ENCODE measurements around the gene OS9. TPM values are rescaled to one million over a fixed set of nuclear protein-coding genes. Genes with fewer than 3 reads are reported as not detected.

OS9 gene
- total and polyA plus RNA-seq, 9 of the 15 experiments (the other 6 are each of a cell fraction or from before 2014, with no cell fraction given), result 4.6 to 105 (median 89.5) TPM

GRCh38 chr12:57758552-57759359, 64.8 kb downstream of the OS9 start:
- no peak overlapping the region for H3K27ac ChIP-seq (ENCODE audit: extremely low read depth, low read depth, low read length)
- H3K27me3 ChIP-seq (ENCODE audit: control insufficient read depth in 2 of 2, insufficient read depth in 2 of 2, low read length in 2 of 2), result no peaks in the 10 kb centered on the region
- intact Hi-C loops (cut with micrococcal nuclease) (loop anchor here (2.0 kb wide), 1 partner anchor 56 kb away; no protein-coding TSS in a partner anchor), in situ Hi-C loops (cut with MboI) (no loop called here)
- peaks cover 15% of the 10 kb centered on the region; the same call in 2 of the 3 replicates for H3K36me3 ChIP-seq (ENCODE audit: control insufficient read depth, insufficient read depth, low read length)
- DNase-seq (ENCODE audit: extremely low read depth in 1 of 4, low spot score in 3 of 4), result no peak
- H3K9ac ChIP-seq (ENCODE audit: insufficient read depth in 1 of 2, low read depth in 2 of 2, low read length in 2 of 2), result peak overlapping the region in 1 of 2 experiments; percentile 21; a peak in 1 of 4 replicates
- 82% methylated on average over 23 of the region's 25 CpGs for WGBS (ENCODE audit: insufficient coverage, low coverage, missing lambda C conversion rate)
- TF ChIP-seq HDAC1 (IDR thresholded peaks at IDR 0.05), result no peak
- no peaks in the 10 kb centered on the region for H3K9me3 ChIP-seq (replicated peaks; ENCODE audit: control insufficient read depth, insufficient read depth, low read depth, low read length)
- no peak for FAIRE-seq
- CTCF ChIA-PET (ENCODE audit: low intra/inter-chr PET ratio), result interaction anchor here (0.5 to 1.4 kb wide), 2 partner anchors 147 to 495 kb away, joined by 3 to 6 read pairs; no protein-coding TSS in a partner anchor
- ATAC-seq, result no peak
- no peaks in the 10 kb centered on the region for H4K20me1 ChIP-seq (replicated peaks; ENCODE audit: control insufficient read depth, insufficient read depth, low read length)
- peaks cover 17 to 28% of the 10 kb centered on the region in 2 experiments for H3K4me1 ChIP-seq (replicated peaks in 1 of 2; ENCODE audit: control insufficient read depth in 2 of 2, insufficient read depth in 2 of 2, low read length in 2 of 2)
- no peaks in the 10 kb centered on the region for H3K9me1 ChIP-seq (ENCODE audit: control insufficient read depth, insufficient read depth, low read length)
- no peak overlapping the region for H3K4me3 ChIP-seq
- POLR2A ChIA-PET, result interaction anchor here (0.6 to 2.3 kb wide), 4 partner anchors 9 to 14 kb away, joined by 3 to 11 read pairs (median 4); partner anchors contain the start of genes EEF1AKMT3, METTL1 and TSPAN31
- no peak overlapping the region for H2AFZ ChIP-seq (ENCODE audit: low read depth, low read length)
- no peak overlapping the region for H3K4me2 ChIP-seq (ENCODE audit: insufficient read depth, low read length)
- BruUV-seq (replicated peaks), result no TSS peak
- H3K79me2 ChIP-seq (ENCODE audit: control insufficient read depth, insufficient read depth, low read length), result peaks cover 11% of the 10 kb centered on the region; the same call in 2 of the 3 replicates

- ChIA-PET POLR2A (interaction anchor here (0.6 to 2.3 kb wide), 5 partner anchors 8 to 22 kb away, joined by 3 to 11 read pairs (median 3); partner anchors contain the start of genes EEF1AKMT3, METTL1 and TSPAN31), CTCF (ENCODE audit: low intra/inter-chr PET ratio) (interaction anchor here (0.5 to 1.4 kb wide), 2 partner anchors 146 to 496 kb away, joined by 3 to 6 read pairs; no protein-coding TSS in a partner anchor)
- FAIRE-seq (peak; percentile 68), ATAC-seq (peak; percentile 37), DNase-seq (ENCODE audit: extremely low read depth in 1 of 4, low spot score in 3 of 4) (peak in 2 of 4 experiments; percentile 37 to 58)
- peaks cover 15% of the 10 kb centered on the region; the same call in 2 of the 3 replicates for H3K36me3 ChIP-seq (ENCODE audit: control insufficient read depth, insufficient read depth, low read length)
- H3K79me2 ChIP-seq (ENCODE audit: control insufficient read depth, insufficient read depth, low read length), result peaks cover 11% of the 10 kb centered on the region; the same call in 2 of the 3 replicates
- no peak for TF ChIP-seq ZNF76 (CRISPR knock-in tag; IDR thresholded peaks at IDR 0.05; ENCODE audit: borderline replicate concordance)
- TF ChIP-seq JUND (IDR thresholded peaks at IDR 0.05; ENCODE audit: borderline replicate concordance, low read depth, low read length), result 0 out of 2 replicates have a peak, but pooled peaks have one; percentile 23
- no peak for TF ChIP-seq JUND (tag; IDR thresholded peaks at IDR 0.05; ENCODE audit: borderline replicate concordance, low read depth, low read length)
- TF ChIP-seq RAD21 (CRISPR knock-in tag; conservative IDR thresholded peaks at IDR 0.05 in 1 of 2, IDR thresholded peaks at IDR 0.05 in 1 of 2), result 0 out of 4 replicates have a peak, but pooled peaks of 1 of the 2 experiments have one; percentile 8
- no peak for TF ChIP-seq ZC3H4 (CRISPR knock-in tag; IDR thresholded peaks at IDR 0.05; ENCODE audit: borderline replicate concordance)
- TF ChIP-seq MTF1 (CRISPR knock-in tag; IDR thresholded peaks at IDR 0.05; ENCODE audit: borderline replicate concordance), result no peak
- TF ChIP-seq CTCF (IDR thresholded peaks at IDR 0.05 in 2 of 3, conservative IDR thresholded peaks at IDR 0.05 in 1 of 3; ENCODE audit: insufficient read depth in 2 of 3, low read depth in 1 of 3, low read length in 3 of 3), result peak; percentile 50 to 65 (median 59); a peak in 5 of 6 replicates
- TF ChIP-seq ZNF165 (CRISPR knock-in tag; IDR thresholded peaks at IDR 0.05; ENCODE audit: borderline replicate concordance), result no peak
- H3K9me1 ChIP-seq (ENCODE audit: control insufficient read depth, insufficient read depth, low read length), result no peaks in the 10 kb centered on the region
- in situ Hi-C loops (cut with MboI) (no loop called here), intact Hi-C loops (cut with micrococcal nuclease) (loop anchor here (2.0 kb wide), 1 partner anchor 55 kb away; no protein-coding TSS in a partner anchor)
- BruUV-seq (replicated peaks), result no TSS peak
- no peak overlapping the region for H3K4me3 ChIP-seq
- no peaks in the 10 kb centered on the region for H4K20me1 ChIP-seq (replicated peaks; ENCODE audit: control insufficient read depth, insufficient read depth, low read length)
- no peaks in the 10 kb centered on the region for H3K9me3 ChIP-seq (replicated peaks; ENCODE audit: control insufficient read depth, insufficient read depth, low read depth, low read length)
- no peak overlapping the region for H3K4me2 ChIP-seq (ENCODE audit: insufficient read depth, low read length)
- no peak overlapping the region for H3K27ac ChIP-seq (ENCODE audit: extremely low read depth, low read depth, low read length)
- H3K27me3 ChIP-seq (ENCODE audit: control insufficient read depth in 2 of 2, insufficient read depth in 2 of 2, low read length in 2 of 2), result no peaks in the 10 kb centered on the region
- peaks cover 10 to 24% of the 10 kb centered on the region in 2 experiments; a peak in 4 of 5 replicates for H3K4me1 ChIP-seq (replicated peaks in 1 of 2; ENCODE audit: control insufficient read depth in 2 of 2, insufficient read depth in 2 of 2, low read length in 2 of 2)
- no peak overlapping the region for H2AFZ ChIP-seq (ENCODE audit: low read depth, low read length)
- 18% methylated on average over 3 of the region's 3 CpGs for WGBS (ENCODE audit: insufficient coverage, low coverage, missing lambda C conversion rate)
- no peak overlapping the region for H3K9ac ChIP-seq (ENCODE audit: insufficient read depth in 1 of 2, low read depth in 2 of 2, low read length in 2 of 2)
These were observed 65.5 kb downstream of the OS9 start for GRCh38 chr12:57759360-57759980.
